ENCODE measurements around the gene OSBPL5. TPM values are rescaled to one million over a fixed set of nuclear protein-coding genes. Genes with fewer than 3 reads are reported as not detected.

OSBPL5 gene
- total and polyA plus RNA-seq, 9 of the 15 experiments (the other 6 are each of a cell fraction or from before 2014, with no cell fraction given): 0.06 to 14.8 (median 3.2) TPM

- FAIRE-seq: no peak
- BruUV-seq (replicated peaks): no TSS peak
- TF ChIP-seq, protein P1, sequence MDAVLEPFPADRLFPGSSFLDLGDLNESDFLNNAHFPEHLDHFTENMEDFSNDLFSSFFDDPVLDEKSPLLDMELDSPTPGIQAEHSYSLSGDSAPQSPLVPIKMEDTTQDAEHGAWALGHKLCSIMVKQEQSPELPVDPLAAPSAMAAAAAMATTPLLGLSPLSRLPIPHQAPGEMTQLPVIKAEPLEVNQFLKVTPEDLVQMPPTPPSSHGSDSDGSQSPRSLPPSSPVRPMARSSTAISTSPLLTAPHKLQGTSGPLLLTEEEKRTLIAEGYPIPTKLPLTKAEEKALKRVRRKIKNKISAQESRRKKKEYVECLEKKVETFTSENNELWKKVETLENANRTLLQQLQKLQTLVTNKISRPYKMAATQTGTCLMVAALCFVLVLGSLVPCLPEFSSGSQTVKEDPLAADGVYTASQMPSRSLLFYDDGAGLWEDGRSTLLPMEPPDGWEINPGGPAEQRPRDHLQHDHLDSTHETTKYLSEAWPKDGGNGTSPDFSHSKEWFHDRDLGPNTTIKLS (IDR thresholded peaks at IDR 0.05; ENCODE audit: borderline replicate concordance, low read depth): no peak
- TF ChIP-seq BCLAF1 (IDR thresholded peaks at IDR 0.05; ENCODE audit: borderline replicate concordance in 1 of 2, control insufficient read depth in 1 of 2, low read depth in 2 of 2, low read length in 1 of 2) (no peak), HNRNPK (IDR thresholded peaks at IDR 0.05; ENCODE audit: low read depth, low read length, poor library complexity, severe bottlenecking) (no peak), MCM7 (IDR thresholded peaks at IDR 0.05) (no peak), NKRF (IDR thresholded peaks at IDR 0.05; ENCODE audit: borderline replicate concordance) (no peak), SPI1 (IDR thresholded peaks at IDR 0.05; ENCODE audit: borderline replicate concordance, low read depth, low read length) (peak; percentile 62; the same call in 1 of the 2 replicates)
- Histone ChIP-seq H3K27me3 (ENCODE audit: control insufficient read depth in 2 of 2, insufficient read depth in 2 of 2, low read length in 2 of 2) (peaks cover 3 to 23% of the 10 kb centered on the region in 2 experiments; a peak in 3 of 5 replicates), H3K4me2 (ENCODE audit: insufficient read depth, low read length) (no peak overlapping the region), H3K27ac (ENCODE audit: extremely low read depth, low read depth, low read length) (no peak overlapping the region), H3K4me3 (no peak overlapping the region), H3K36me3 (ENCODE audit: control insufficient read depth, insufficient read depth, low read length) (no peaks in the 10 kb centered on the region), H3K4me1 (replicated peaks in 1 of 2; ENCODE audit: control insufficient read depth in 2 of 2, insufficient read depth in 2 of 2, low read length in 2 of 2) (peaks cover 0 to 50% of the 10 kb centered on the region in 2 experiments; a peak in 3 of 5 replicates), H3K9me1 (ENCODE audit: control insufficient read depth, insufficient read depth, low read length) (no peaks in the 10 kb centered on the region), H3K9me3 (replicated peaks; ENCODE audit: control insufficient read depth, insufficient read depth, low read depth, low read length) (no peaks in the 10 kb centered on the region), H4K20me1 (replicated peaks; ENCODE audit: control insufficient read depth, insufficient read depth, low read length) (no peaks in the 10 kb centered on the region), H3K79me2 (ENCODE audit: control insufficient read depth, insufficient read depth, low read length) (no peaks in the 10 kb centered on the region), H3K9ac (ENCODE audit: insufficient read depth in 1 of 2, low read depth in 2 of 2, low read length in 2 of 2) (no peak overlapping the region), H2AFZ (ENCODE audit: low read depth, low read length) (no peak overlapping the region)
- CTCF ChIA-PET (ENCODE audit: low intra/inter-chr PET ratio): no interaction called here
- intact Hi-C loops (cut with micrococcal nuclease) (no loop called here), in situ Hi-C loops (cut with MboI) (no loop called here)
- ATAC-seq: no peak
- POLR2A ChIA-PET: interaction anchor here (0.6 to 1.1 kb wide), 3 partner anchors 25 to 94 kb away, joined by 3 to 4 read pairs (median 3); no protein-coding TSS in a partner anchor
- no peak for DNase-seq (ENCODE audit: extremely low read depth in 1 of 4, low spot score in 3 of 4)
- 30% methylated on average over 8 of the region's 12 CpGs for WGBS (ENCODE audit: insufficient coverage, low coverage, missing lambda C conversion rate)
These were observed 29.1 kb upstream of the OSBPL5 start for GRCh38 chr11:3194016-3194816.
